ENCODE data around the gene MOGAT1.
"Not testable (repeated sequence)": the region's sequence is repeated elsewhere in the genome, so short reads cannot be mapped to it uniquely, and the experiment has no call there.

DNA sequence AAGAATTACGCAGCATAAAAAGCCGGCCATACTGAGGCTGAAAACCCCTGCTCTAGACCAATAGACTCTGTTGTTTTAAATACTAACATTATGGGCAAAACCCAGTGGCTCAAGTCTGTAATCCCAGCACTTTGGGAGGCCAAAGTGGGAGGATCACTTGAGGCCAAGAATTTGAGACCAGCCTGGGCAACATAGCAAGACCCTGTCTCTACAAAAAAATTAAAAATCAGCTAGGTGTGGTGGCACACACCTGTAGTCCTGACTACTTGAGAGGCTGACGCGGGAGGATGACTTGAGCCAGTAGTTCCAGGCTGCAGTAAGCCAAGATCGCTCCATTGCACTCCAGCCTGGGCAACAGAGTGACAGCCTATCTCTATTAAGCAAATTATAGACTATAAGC is 84.1 kb downstream of the MOGAT1 start:
- TF ChIP-seq, protein P1, sequence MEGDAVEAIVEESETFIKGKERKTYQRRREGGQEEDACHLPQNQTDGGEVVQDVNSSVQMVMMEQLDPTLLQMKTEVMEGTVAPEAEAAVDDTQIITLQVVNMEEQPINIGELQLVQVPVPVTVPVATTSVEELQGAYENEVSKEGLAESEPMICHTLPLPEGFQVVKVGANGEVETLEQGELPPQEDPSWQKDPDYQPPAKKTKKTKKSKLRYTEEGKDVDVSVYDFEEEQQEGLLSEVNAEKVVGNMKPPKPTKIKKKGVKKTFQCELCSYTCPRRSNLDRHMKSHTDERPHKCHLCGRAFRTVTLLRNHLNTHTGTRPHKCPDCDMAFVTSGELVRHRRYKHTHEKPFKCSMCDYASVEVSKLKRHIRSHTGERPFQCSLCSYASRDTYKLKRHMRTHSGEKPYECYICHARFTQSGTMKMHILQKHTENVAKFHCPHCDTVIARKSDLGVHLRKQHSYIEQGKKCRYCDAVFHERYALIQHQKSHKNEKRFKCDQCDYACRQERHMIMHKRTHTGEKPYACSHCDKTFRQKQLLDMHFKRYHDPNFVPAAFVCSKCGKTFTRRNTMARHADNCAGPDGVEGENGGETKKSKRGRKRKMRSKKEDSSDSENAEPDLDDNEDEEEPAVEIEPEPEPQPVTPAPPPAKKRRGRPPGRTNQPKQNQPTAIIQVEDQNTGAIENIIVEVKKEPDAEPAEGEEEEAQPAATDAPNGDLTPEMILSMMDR (IDR thresholded peaks at IDR 0.05; ENCODE audit: low read depth, low read length) = not testable (repeated sequence)
- not testable (repeated sequence) for TF ChIP-seq EZH2phosphoT487 (IDR thresholded peaks at IDR 0.05; ENCODE audit: low read depth)

All from OCI-LY3 (cell line).